ENCODE measurements around the gene CAMTA1. TPM values are rescaled to one million over a fixed set of nuclear protein-coding genes. Genes with fewer than 3 reads are reported as not detected.
"Not testable (repeated sequence)": the region's sequence is repeated elsewhere in the genome, so short reads cannot be mapped to it uniquely, and the experiment has no call there.

CAMTA1 gene
- total RNA-seq, 1 donor from 2014 or later = 72.4 TPM

DNA sequence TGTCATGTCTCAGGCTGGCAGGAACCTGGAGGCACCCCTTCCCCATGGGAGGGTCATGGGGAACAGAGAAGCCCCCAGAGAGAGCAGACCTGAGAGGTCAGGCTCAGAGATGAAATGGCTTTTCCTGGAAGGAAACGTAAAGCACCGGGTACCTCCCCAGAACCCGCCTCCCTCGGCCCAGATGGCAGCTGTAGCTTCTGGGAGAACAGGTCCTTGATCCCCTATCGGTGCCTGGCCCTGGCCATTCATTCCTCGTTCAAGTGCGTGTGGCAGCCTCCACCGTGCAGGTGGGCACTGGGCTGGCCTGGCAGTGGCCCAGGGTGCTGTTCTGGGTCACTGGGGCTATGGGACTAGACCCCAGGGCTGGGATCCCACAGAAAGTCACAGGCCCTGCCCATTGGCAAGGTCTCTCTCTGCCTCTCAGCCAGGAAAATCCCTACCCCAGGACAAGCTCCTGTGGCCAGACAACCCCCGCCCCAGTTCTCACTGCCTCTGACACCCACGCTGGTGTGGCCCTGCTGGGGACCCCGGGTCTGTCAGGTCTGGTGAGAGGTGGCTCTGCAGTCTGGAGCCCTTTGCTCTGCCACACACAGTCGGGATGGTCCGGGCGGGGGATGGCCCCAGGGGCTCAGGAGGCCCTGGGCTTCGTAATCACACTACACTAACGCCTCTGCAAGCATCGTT, 802.7 kb downstream of the CAMTA1 start:
- intact Hi-C loops (cut with DNase I) = no loop called here
- ATAC-seq (no peak), DNase-seq (ENCODE audit: low spot score) (peak; percentile 41)

DNA sequence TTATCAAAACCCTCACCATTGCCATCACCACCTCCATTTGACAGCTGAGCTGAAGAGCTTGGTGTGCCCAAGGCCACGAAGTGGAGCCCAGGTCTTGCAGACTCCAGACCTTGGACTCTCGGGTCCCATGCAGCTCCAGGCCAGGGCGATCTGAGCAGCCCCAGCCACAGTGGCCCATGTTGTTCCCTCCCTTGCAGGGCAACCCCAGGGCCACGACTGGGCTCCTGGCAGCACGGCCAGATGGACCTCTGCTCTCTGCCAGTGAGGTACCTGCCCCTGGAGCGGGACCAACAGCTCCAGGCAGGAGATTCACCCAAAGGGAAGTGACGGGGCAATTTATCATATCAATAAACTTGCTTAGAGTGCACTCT, 803.2 kb downstream of the CAMTA1 start:
- ATAC-seq = no peak
- DNase-seq (ENCODE audit: low spot score) = peak; percentile 34
- intact Hi-C loops (cut with DNase I) = no loop called here

GRCh38 chr1:7589080-7589735, 804.0 kb downstream of the CAMTA1 start:
- ATAC-seq (no peak), DNase-seq (ENCODE audit: low spot score) (peak; percentile 37)
- intact Hi-C loops (cut with DNase I) = no loop called here

- intact Hi-C loops (cut with DNase I) = no loop called here
- no peak for ATAC-seq
- DNase-seq (ENCODE audit: low spot score) = peak; percentile 45
These were observed 804.6 kb downstream of the CAMTA1 start for GRCh38 chr1:7589774-7590425.

DNA sequence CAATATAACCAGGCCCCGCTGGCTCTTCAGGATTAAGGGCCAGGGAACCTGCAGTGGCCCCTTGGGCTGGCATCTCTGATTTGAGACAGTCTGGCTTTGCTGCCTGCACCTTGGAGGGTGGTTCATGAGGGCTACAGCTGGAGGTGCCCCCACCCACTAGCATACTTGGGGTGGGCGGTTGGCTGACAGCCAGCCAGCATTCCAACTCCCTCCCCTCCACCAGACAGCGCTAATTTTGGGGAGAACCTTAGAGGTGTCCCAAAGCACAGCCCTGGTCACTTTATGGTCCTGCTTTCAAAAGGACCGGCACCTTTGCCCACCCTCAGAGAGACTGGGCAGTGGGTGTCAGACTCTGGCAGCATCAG, 805.2 kb downstream of the CAMTA1 start:
- peak; percentile 39 for DNase-seq (ENCODE audit: low spot score)
- ATAC-seq = no peak
- intact Hi-C loops (cut with DNase I) = no loop called here

- DNase-seq (ENCODE audit: low spot score) (peak; percentile 47), ATAC-seq (no peak)
- intact Hi-C loops (cut with DNase I) = no loop called here
These were observed 806.3 kb downstream of the CAMTA1 start for GRCh38 chr1:7591565-7591964.

GRCh38 chr1:7592120-7592798, 807.0 kb downstream of the CAMTA1 start:
- intact Hi-C loops (cut with DNase I) = no loop called here
- DNase-seq (ENCODE audit: low spot score) (peak; percentile 42), ATAC-seq (no peak)

GRCh38 chr1:7594002-7594713, 808.9 kb downstream of the CAMTA1 start:
- peak; percentile 30 for DNase-seq (ENCODE audit: low spot score)
- intact Hi-C loops (cut with DNase I) = no loop called here
- ATAC-seq = no peak

- DNase-seq (ENCODE audit: low spot score) (peak; percentile 28), ATAC-seq (no peak)
- intact Hi-C loops (cut with DNase I) = no loop called here
These were observed 809.6 kb downstream of the CAMTA1 start for GRCh38 chr1:7594714-7595295.

- intact Hi-C loops (cut with DNase I) = no loop called here
- DNase-seq (ENCODE audit: low spot score) = peak; percentile 23
- no peak for ATAC-seq
These were observed 810.1 kb downstream of the CAMTA1 start for GRCh38 chr1:7595336-7595735.

DNA sequence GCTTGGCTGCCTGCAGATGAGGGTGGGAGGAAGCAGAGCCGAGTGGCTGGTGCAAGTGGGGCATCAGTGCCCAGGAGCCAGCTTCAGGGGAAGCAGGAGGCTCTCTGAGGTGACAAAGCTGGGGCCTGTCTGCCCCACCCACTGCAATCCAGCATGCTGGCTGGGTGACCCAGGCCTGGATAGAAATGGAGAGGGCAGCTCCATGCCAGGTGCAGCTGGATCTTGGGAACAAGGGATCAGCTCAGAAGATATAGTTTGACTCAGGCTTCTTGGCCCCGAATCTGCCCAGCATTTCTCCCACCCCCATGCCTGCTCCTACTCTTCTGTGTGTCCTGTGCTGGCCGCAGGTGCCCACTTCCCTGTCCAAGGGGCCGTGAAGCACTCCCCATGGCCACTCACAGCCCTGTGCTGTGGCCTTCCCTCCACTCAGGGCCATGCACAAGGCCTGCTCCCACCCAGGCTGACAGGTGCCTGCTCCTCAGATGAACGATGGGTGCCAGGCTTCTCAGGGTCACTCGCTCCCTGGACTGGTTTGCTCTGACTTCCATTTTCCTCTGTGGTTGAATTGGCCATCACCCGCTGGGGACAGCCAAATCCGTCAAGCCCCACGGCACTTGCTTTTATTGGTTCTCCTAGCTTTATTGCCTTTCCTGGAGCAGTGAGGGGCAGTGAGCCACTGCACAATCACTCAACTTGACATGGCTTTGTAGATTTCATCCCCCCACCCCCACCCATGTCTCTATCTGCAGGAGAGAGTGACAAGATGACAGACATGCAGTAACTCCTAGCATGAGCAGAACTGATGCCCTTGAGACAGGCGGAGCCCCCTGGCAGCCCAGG, 811.1 kb downstream of the CAMTA1 start:
- ATAC-seq (no peak), DNase-seq (ENCODE audit: low spot score) (peak; percentile 35)
- intact Hi-C loops (cut with DNase I) = no loop called here

- intact Hi-C loops (cut with DNase I); DNase-seq (ENCODE audit: low spot score); ATAC-seq: not testable (repeated sequence)
These were observed 812.8 kb downstream of the CAMTA1 start for GRCh38 chr1:7598058-7598457.

DNA sequence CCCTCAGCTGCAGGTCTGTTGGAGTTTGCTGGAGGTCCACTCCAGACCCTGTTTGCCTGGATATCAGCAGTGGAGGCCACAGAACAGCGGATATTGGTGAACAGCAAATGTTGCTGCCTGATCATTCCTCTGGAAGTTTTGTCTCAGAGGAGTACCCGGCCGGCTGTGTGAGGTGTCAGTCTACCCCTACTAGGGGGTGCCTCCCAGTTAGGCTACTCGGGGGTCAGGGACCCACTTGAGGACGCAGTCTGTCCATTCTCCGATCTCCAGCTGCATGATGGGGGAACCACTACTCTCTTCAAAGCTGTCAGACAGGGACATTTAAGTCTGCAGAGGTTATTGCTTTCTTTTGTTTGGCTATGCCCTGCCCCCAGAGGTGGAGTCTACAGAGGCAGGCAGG, 819.7 kb downstream of the CAMTA1 start:
- intact Hi-C loops (cut with DNase I); ATAC-seq: not testable (repeated sequence)
- peak; percentile 25 for DNase-seq (ENCODE audit: low spot score)

DNA sequence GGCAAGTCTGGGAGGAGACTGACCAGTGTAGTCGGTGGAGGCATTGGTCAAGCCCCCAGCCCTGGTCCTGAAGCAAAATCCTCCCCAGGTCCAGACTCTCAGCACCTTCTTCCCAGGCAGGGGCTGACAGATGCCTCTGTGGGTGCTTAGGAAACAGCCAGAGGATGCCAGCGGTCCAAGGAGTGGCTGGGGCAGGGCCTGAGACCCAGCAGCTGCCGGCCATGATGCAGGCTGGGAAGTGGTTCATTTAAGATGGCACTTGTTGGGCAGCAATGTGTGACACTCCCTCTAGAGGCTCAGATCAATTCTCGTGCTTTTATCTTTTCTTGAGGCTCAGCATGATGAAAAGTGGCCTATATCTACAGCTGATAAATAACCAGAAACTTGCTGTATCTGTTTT, 820.8 kb downstream of the CAMTA1 start:
- intact Hi-C loops (cut with DNase I) = no loop called here
- no peak for ATAC-seq
- peak; percentile 8 for DNase-seq (ENCODE audit: low spot score)

GRCh38 chr1:7607097-7607496, 821.8 kb downstream of the CAMTA1 start:
- intact Hi-C loops (cut with DNase I) = no loop called here
- ATAC-seq = no peak

GRCh38 chr1:7608628-7609305, 823.5 kb downstream of the CAMTA1 start:
- intact Hi-C loops (cut with DNase I) = no loop called here
- DNase-seq (ENCODE audit: low spot score) (peak; percentile 26), ATAC-seq (no peak)

More at GRCh38 chr1:7607097-7607496, 821.8 kb downstream of the CAMTA1 start:
- no peak for DNase-seq (ENCODE audit: low spot score)

GRCh38 chr1:7609311-7609994, 824.2 kb downstream of the CAMTA1 start:
- DNase-seq (ENCODE audit: low spot score) = peak; percentile 38
- ATAC-seq = no peak
- intact Hi-C loops (cut with DNase I) = no loop called here

All from sciatic nerve (tissue), 2 donors.